GM23338 (cell line): ENCODE measurements around the gene SLC16A12.

ENCODE experiments used
- CREB1 ChIP-seq: fragments of 250-450 bp; sonication (Bioruptor Pico); IDR thresholded peaks from 2 replicates; pipeline ENCODE4 v1.5.0; 2020; ENCODE audit warnings: low read depth, mild to moderate bottlenecking, moderate library complexity
- CTCF ChIP-seq, 2 experiments: fragments of 200-600 bp in 1 of 2; sonication (generic) in 1 of 2; conservative IDR thresholded peaks; 2 replicates each; pipeline versions ENCODE4 v1.5.1 to v1.6.1; 2016 to 2017; ENCODE audit warnings: antibody characterized with exemption in 2 of 2, low read depth in 2 of 2, mild to moderate bottlenecking in 2 of 2, moderate library complexity in 1 of 2
- EZH2 ChIP-seq: fragments of 200-600 bp; sonication (generic); IDR thresholded peaks from one replicate; pipeline ENCODE4 v1.8.0; 2017; ENCODE audit warnings: antibody characterized with exemption, mild to moderate bottlenecking, low read depth; ENCODE audit not compliant: unreplicated experiment
- EZH2phosphoT487 ChIP-seq: fragments of 200-600 bp; sonication (generic); IDR thresholded peaks from one replicate; pipeline ENCODE4 v1.8.1; 2018; ENCODE audit warnings: antibody characterized with exemption; ENCODE audit not compliant: unreplicated experiment
- JUNB ChIP-seq: IDR thresholded peaks from one replicate; pipeline ENCODE4 v1.6.1; 2016; ENCODE audit warnings: antibody characterized with exemption; ENCODE audit not compliant: unreplicated experiment
- NANOG ChIP-seq: IDR thresholded peaks from 2 replicates; pipeline ENCODE4 v1.6.1; 2016; ENCODE audit warnings: antibody characterized with exemption, borderline replicate concordance
- POLR2AphosphoS5 ChIP-seq: IDR thresholded peaks from 2 replicates; pipeline ENCODE4 v1.6.1; 2016; ENCODE audit warnings: antibody characterized with exemption, low read depth
- REST ChIP-seq: IDR thresholded peaks from one replicate; pipeline ENCODE4 v1.6.1; 2018; ENCODE audit warnings: antibody characterized with exemption; ENCODE audit not compliant: unreplicated experiment
- STAT1 ChIP-seq: IDR thresholded peaks from one replicate; pipeline ENCODE4 v1.6.1; 2016; ENCODE audit warnings: antibody characterized with exemption; ENCODE audit not compliant: unreplicated experiment
- TF ChIP-seq, protein P1 (sequence below): IDR thresholded peaks from 2 replicates; pipeline ENCODE4 v1.6.1; 2016; ENCODE audit warnings: antibody characterized with exemption

DNA sequence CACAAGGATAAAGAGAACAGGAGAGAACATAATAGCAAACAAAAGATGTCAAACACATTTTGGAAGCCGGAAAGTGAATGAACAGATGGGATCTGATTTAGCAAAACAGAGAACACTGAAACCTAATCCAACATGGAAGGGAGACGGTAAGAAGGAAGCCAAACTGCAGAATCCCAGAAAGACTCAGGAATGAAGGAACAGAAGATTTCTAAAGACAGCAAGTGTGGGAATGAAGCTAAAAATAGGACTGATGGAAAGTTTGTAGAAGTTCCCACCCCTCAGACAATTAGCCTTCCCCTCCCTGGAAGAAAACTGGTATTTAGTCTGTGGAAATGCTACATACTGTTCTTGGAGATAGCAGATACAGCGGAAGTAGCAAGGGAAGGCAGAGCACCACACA lies 40.8 kb downstream of the SLC16A12 start:
- TF ChIP-seq CTCF (conservative IDR thresholded peaks at IDR 0.05; ENCODE audit: low read depth in 2 of 2): no peak
- TF ChIP-seq EZH2: no peak
- TF ChIP-seq REST: no peak
- TF ChIP-seq CREB1: no peak
- no peak for TF ChIP-seq EZH2phosphoT487
- TF ChIP-seq POLR2AphosphoS5: no peak
- TF ChIP-seq JUNB: no peak
- TF ChIP-seq, protein P1, sequence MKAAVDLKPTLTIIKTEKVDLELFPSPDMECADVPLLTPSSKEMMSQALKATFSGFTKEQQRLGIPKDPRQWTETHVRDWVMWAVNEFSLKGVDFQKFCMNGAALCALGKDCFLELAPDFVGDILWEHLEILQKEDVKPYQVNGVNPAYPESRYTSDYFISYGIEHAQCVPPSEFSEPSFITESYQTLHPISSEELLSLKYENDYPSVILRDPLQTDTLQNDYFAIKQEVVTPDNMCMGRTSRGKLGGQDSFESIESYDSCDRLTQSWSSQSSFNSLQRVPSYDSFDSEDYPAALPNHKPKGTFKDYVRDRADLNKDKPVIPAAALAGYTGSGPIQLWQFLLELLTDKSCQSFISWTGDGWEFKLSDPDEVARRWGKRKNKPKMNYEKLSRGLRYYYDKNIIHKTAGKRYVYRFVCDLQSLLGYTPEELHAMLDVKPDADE: no peak
- TF ChIP-seq NANOG: no peak
- TF ChIP-seq STAT1: no peak
